ENCODE data around the gene FKBP7. TPM values are rescaled to one million over a fixed set of nuclear protein-coding genes. Genes with fewer than 3 reads are reported as not detected.

The FKBP7 gene
- total RNA-seq, 1 donor from 2014 or later, result 47.0 TPM

- Histone ChIP-seq H2AFZ (replicated peaks) (no peak overlapping the region), H3K4me3 (no peak overlapping the region), H3K79me2 (ENCODE audit: low read depth) (no peaks in the 10 kb centered on the region), H4K20me1 (ENCODE audit: low read depth) (no peaks in the 10 kb centered on the region), H3K36me3 (no peaks in the 10 kb centered on the region), H3K4me2 (no peak overlapping the region), H3K4me1 (peaks cover 8% of the 10 kb centered on the region), H3K9ac (no peak overlapping the region), H3K27ac (no peak overlapping the region), H3K27me3 (no peaks in the 10 kb centered on the region), H3K9me3 (ENCODE audit: low read depth) (no peaks in the 10 kb centered on the region), H3F3A (ENCODE audit: low read depth) (peaks cover 8% of the 10 kb centered on the region)
- Mint-ChIP-seq H3K4me3 (no peak overlapping the region), H3K27me3 (ENCODE audit: insufficient read depth, low read depth) (peaks cover 5% of the 10 kb centered on the region), H3K4me1 (peaks cover 7% of the 10 kb centered on the region), H3K27ac (no peak overlapping the region), H3K9me3 (peaks cover 5% of the 10 kb centered on the region), H3K36me3 (peaks cover 14% of the 10 kb centered on the region)
- TF ChIP-seq EZH2 (IDR thresholded peaks at IDR 0.05) (no peak), EZH2phosphoT487 (IDR thresholded peaks at IDR 0.05) (no peak)
- DNase-seq (ENCODE audit: low spot score), result no peak
These were observed 39.1 kb upstream of the FKBP7 start for GRCh38 chr2:178517496-178517895.

GRCh38 chr2:178514664-178515063 lies 36.3 kb upstream of the FKBP7 start:
- H3K4me3 ChIP-seq, result no peak overlapping the region
- H3K9me3 ChIP-seq (ENCODE audit: low read depth), result no peaks in the 10 kb centered on the region
- H3K27me3 ChIP-seq, result no peaks in the 10 kb centered on the region
- no peak overlapping the region for H2AFZ ChIP-seq (replicated peaks)
- H4K20me1 ChIP-seq (ENCODE audit: low read depth), result no peaks in the 10 kb centered on the region
- no peak for DNase-seq (ENCODE audit: low spot score)
- Mint-ChIP-seq H3K4me1 (peaks cover 15% of the 10 kb centered on the region), H3K27ac (no peak overlapping the region), H3K36me3 (peaks cover 19% of the 10 kb centered on the region), H3K4me3 (no peak overlapping the region), H3K9me3 (peaks cover 4% of the 10 kb centered on the region), H3K27me3 (ENCODE audit: insufficient read depth, low read depth) (peaks cover 5% of the 10 kb centered on the region)
- no peaks in the 10 kb centered on the region for H3K36me3 ChIP-seq
- TF ChIP-seq EZH2 (IDR thresholded peaks at IDR 0.05), result no peak
- TF ChIP-seq CTCF (IDR thresholded peaks at IDR 0.05), result no peak
- no peak for TF ChIP-seq EZH2phosphoT487 (IDR thresholded peaks at IDR 0.05)
- H3K9ac ChIP-seq, result no peak overlapping the region
- no peak overlapping the region for H3K4me2 ChIP-seq
- H3F3A ChIP-seq (ENCODE audit: low read depth), result peaks cover 16% of the 10 kb centered on the region
- H3K79me2 ChIP-seq (ENCODE audit: low read depth), result no peaks in the 10 kb centered on the region
- peaks cover 21% of the 10 kb centered on the region for H3K4me1 ChIP-seq
- H3K27ac ChIP-seq, result no peak overlapping the region

GRCh38 chr2:178513876-178514275 lies 35.5 kb upstream of the FKBP7 start:
- Histone ChIP-seq H3K4me3 (no peak overlapping the region), H2AFZ (replicated peaks) (no peak overlapping the region), H3K9me3 (ENCODE audit: low read depth) (no peaks in the 10 kb centered on the region), H3K36me3 (no peaks in the 10 kb centered on the region), H3K27ac (no peak overlapping the region), H3K27me3 (no peaks in the 10 kb centered on the region), H4K20me1 (ENCODE audit: low read depth) (no peaks in the 10 kb centered on the region), H3K4me1 (peaks cover 22% of the 10 kb centered on the region), H3K4me2 (no peak overlapping the region), H3K79me2 (ENCODE audit: low read depth) (no peaks in the 10 kb centered on the region), H3F3A (ENCODE audit: low read depth) (peaks cover 16% of the 10 kb centered on the region), H3K9ac (no peak overlapping the region)
- H3K9me3 Mint-ChIP-seq, result peaks cover 4% of the 10 kb centered on the region
- no peak for DNase-seq (ENCODE audit: low spot score)
- no peak overlapping the region for H3K27ac Mint-ChIP-seq
- H3K4me1 Mint-ChIP-seq, result peaks cover 15% of the 10 kb centered on the region
- peaks cover 6% of the 10 kb centered on the region for H3K27me3 Mint-ChIP-seq (ENCODE audit: insufficient read depth, low read depth)
- TF ChIP-seq CTCF (IDR thresholded peaks at IDR 0.05) (no peak), EZH2phosphoT487 (IDR thresholded peaks at IDR 0.05) (no peak), EZH2 (IDR thresholded peaks at IDR 0.05) (no peak)
- no peak overlapping the region for H3K4me3 Mint-ChIP-seq
- H3K36me3 Mint-ChIP-seq, result peaks cover 22% of the 10 kb centered on the region

GRCh38 chr2:178512484-178512883 lies 34.1 kb upstream of the FKBP7 start:
- no peak overlapping the region for H2AFZ ChIP-seq (replicated peaks)
- DNase-seq (ENCODE audit: low spot score), result peak; percentile 87
- Mint-ChIP-seq H3K27me3 (ENCODE audit: insufficient read depth, low read depth) (peaks cover 6% of the 10 kb centered on the region), H3K36me3 (peaks cover 19% of the 10 kb centered on the region), H3K4me3 (no peak overlapping the region), H3K9me3 (peaks cover 4% of the 10 kb centered on the region), H3K27ac (peak overlapping the region; percentile 88), H3K4me1 (peaks cover 15% of the 10 kb centered on the region)
- H3K4me1 ChIP-seq, result peaks cover 28% of the 10 kb centered on the region
- H3K36me3 ChIP-seq, result no peaks in the 10 kb centered on the region
- H3K79me2 ChIP-seq (ENCODE audit: low read depth), result no peaks in the 10 kb centered on the region
- H3F3A ChIP-seq (ENCODE audit: low read depth), result peaks cover 16% of the 10 kb centered on the region
- no peaks in the 10 kb centered on the region for H3K9me3 ChIP-seq (ENCODE audit: low read depth)
- TF ChIP-seq EZH2phosphoT487 (IDR thresholded peaks at IDR 0.05) (no peak), EZH2 (IDR thresholded peaks at IDR 0.05) (no peak), CTCF (IDR thresholded peaks at IDR 0.05) (peak; percentile 16)
- peak overlapping the region; percentile 56 for H3K27ac ChIP-seq
- H3K4me3 ChIP-seq, result no peak overlapping the region
- H3K4me2 ChIP-seq, result peak overlapping the region; percentile 57
- no peak overlapping the region for H3K9ac ChIP-seq
- H4K20me1 ChIP-seq (ENCODE audit: low read depth), result no peaks in the 10 kb centered on the region
- H3K27me3 ChIP-seq, result no peaks in the 10 kb centered on the region

Measured in neural progenitor cell (in vitro differentiated cells).